ENCODE measurements around the gene ADAM23.

DNA sequence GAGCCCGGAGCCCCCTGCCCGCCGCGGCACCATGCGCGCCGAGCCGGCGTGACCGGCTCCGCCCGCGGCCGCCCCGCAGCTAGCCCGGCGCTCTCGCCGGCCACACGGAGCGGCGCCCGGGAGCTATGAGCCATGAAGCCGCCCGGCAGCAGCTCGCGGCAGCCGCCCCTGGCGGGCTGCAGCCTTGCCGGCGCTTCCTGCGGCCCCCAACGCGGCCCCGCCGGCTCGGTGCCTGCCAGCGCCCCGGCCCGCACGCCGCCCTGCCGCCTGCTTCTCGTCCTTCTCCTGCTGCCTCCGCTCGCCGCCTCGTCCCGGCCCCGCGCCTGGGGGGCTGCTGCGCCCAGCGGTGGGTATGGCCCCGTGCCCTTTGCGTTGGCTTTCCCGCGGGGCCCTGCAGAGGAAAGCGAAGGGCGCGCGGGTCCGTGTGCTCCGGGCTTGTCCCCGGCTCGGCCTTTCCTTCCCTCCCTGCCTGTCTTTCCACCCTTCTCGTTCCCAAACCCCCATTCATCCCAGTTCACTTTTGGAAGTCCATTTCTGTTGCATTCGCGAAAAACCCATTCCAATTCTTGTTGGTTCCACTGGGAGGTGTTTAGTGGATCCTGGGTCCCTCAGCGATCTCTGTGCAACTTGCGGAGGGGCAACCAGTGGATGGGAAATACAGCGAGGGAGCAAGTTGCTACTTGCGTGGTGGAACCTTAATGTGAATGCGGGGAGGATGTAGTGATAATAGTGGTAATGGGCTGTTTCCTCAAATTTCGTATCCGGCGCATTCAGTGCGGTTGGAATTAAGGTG is 599 bp downstream of the ADAM23 start:
- TF ChIP-seq, protein P1, sequence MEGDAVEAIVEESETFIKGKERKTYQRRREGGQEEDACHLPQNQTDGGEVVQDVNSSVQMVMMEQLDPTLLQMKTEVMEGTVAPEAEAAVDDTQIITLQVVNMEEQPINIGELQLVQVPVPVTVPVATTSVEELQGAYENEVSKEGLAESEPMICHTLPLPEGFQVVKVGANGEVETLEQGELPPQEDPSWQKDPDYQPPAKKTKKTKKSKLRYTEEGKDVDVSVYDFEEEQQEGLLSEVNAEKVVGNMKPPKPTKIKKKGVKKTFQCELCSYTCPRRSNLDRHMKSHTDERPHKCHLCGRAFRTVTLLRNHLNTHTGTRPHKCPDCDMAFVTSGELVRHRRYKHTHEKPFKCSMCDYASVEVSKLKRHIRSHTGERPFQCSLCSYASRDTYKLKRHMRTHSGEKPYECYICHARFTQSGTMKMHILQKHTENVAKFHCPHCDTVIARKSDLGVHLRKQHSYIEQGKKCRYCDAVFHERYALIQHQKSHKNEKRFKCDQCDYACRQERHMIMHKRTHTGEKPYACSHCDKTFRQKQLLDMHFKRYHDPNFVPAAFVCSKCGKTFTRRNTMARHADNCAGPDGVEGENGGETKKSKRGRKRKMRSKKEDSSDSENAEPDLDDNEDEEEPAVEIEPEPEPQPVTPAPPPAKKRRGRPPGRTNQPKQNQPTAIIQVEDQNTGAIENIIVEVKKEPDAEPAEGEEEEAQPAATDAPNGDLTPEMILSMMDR (IDR thresholded peaks at IDR 0.05) = no peak
- TF ChIP-seq POLR2A (IDR thresholded peaks at IDR 0.05) = no peak

Data from upper lobe of left lung (tissue), 4 donors.